Measurements from ENCODE around the gene MYOZ3. TPM values are rescaled to one million over a fixed set of nuclear protein-coding genes. Genes with fewer than 3 reads are reported as not detected.

MYOZ3 gene
- total RNA-seq, 6 donors from 2014 or later: 0.61 to 2.8 (median 0.89) TPM; not detected in 1

DNA sequence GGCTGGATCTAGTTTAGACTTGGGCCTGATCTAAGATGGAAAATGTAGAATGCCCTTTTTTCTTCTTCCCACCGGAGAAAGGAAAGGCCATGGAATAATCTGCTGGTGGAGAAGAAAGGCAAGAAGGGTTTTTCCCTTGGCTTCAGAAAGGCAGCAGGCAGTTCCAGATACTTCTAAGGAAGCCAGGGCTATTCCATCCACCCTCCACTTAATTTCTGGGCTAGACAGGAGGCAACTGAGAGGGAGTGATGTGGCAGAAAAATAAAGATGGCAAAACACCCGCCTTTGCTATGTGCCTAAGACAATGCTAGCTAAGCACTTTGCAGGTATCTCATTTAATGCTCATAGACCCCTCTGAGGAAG is 9.9 kb downstream of the MYOZ3 start:
- peaks cover 0 to 4% (median 0%) of the 10 kb centered on the region in 4 donors for H3K27me3 ChIP-seq
- ATAC-seq (ENCODE audit: low FRiP score in 2 of 2) (no peak), DNase-seq (no peak)
- no peaks in the 10 kb centered on the region for H3K36me3 ChIP-seq
- H3K27ac ChIP-seq: peak overlapping the region in 1 of 4 donors; percentile 22
- no peak overlapping the region for H3K4me3 ChIP-seq
- TF ChIP-seq POLR2A (IDR thresholded peaks at IDR 0.05) (no peak), POLR2AphosphoS5 (IDR thresholded peaks at IDR 0.05) (no peak), CTCF (IDR thresholded peaks at IDR 0.05) (no peak), EP300 (IDR thresholded peaks at IDR 0.05) (no peak)
- 47 to 53% methylated on average over 2 of the region's 2 CpGs for WGBS, 2 donors
- H3K9me3 ChIP-seq: no peaks in the 10 kb centered on the region
- H3K4me1 ChIP-seq: peaks cover 20 to 29% (median 23%) of the 10 kb centered on the region in 4 donors

- Histone ChIP-seq H3K27ac (peak overlapping the region in 3 of 4 donors; percentile 22 to 57 (median 37)), H3K36me3 (no peaks in the 10 kb centered on the region), H3K9me3 (no peaks in the 10 kb centered on the region), H3K4me3 (peak overlapping the region; percentile 11 to 59 (median 47)), H3K27me3 (peaks cover 0 to 4% (median 0%) of the 10 kb centered on the region in 4 donors), H3K4me1 (peaks cover 20 to 29% (median 23%) of the 10 kb centered on the region in 4 donors)
- 19 to 23% methylated on average over 7 to 19 of the region's 51 CpGs for WGBS, 2 donors
- DNase-seq: peak in 1 of 2 donors; percentile 88
- ATAC-seq (ENCODE audit: low FRiP score in 2 of 2): peak; percentile 27 to 35
- TF ChIP-seq CTCF (IDR thresholded peaks at IDR 0.05) (no peak), POLR2A (IDR thresholded peaks at IDR 0.05) (no peak), EP300 (IDR thresholded peaks at IDR 0.05) (no peak), POLR2AphosphoS5 (IDR thresholded peaks at IDR 0.05) (no peak)
Observed at GRCh38 chr5:150671509-150672236, 10.6 kb downstream of the MYOZ3 start.

DNA sequence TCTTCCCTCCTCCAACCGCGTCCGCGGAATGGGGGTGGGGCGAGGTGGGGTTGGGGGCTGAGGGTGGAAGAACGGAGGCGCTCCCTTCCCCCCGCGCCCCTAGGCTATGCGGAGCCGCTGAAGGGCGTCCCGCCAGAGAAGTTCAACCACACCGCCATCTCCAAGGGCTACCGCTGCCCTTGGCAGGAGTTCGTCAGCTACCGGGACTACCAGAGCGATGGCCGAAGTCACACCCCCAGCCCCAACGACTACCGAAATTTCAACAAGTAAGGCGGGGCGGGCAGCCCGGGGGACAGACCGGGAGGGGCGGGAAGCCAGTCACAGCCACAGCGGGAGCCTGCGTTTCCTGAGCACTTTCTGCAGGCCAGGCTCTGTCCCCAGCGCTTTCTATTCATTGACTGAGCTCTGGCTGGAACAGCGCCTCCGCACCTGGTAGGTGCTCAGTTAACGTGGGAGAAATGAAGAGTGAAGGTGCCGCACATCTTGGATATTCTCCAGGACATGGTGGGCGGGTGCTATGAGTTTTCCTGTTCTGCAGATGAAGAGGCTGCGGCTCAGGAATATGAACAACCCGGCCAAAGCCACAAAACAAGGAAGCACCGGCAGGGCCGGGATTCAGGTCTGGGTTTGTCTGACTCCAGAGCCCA is 11.3 kb downstream of the MYOZ3 start:
- H3K27me3 ChIP-seq: peaks cover 0 to 4% (median 0%) of the 10 kb centered on the region in 4 donors
- TF ChIP-seq POLR2AphosphoS5 (IDR thresholded peaks at IDR 0.05) (peak in 1 of 2 donors; percentile 9), POLR2A (IDR thresholded peaks at IDR 0.05) (no peak)
- no peaks in the 10 kb centered on the region for H3K36me3 ChIP-seq
- peak overlapping the region in 3 of 4 donors; percentile 22 to 57 (median 37) for H3K27ac ChIP-seq
- ATAC-seq (ENCODE audit: low FRiP score in 2 of 2) (peak; percentile 58 to 59), DNase-seq (peak; percentile 66 to 82)
- 2 to 14% methylated on average over 9 to 28 of the region's 38 CpGs for WGBS, 2 donors
- no peaks in the 10 kb centered on the region for H3K9me3 ChIP-seq
- H3K4me1 ChIP-seq: peaks cover 20 to 29% (median 23%) of the 10 kb centered on the region in 4 donors
- H3K4me3 ChIP-seq: peak overlapping the region; percentile 11 to 59 (median 47)

GRCh38 chr5:150672884-150673275 is 11.8 kb downstream of the MYOZ3 start:
- H3K4me3 ChIP-seq: peak overlapping the region in 3 of 4 donors; percentile 44 to 59 (median 50)
- H3K9me3 ChIP-seq: no peaks in the 10 kb centered on the region
- peaks cover 20 to 29% (median 23%) of the 10 kb centered on the region in 4 donors for H3K4me1 ChIP-seq
- H3K27me3 ChIP-seq: peaks cover 0 to 4% (median 0%) of the 10 kb centered on the region in 4 donors
- H3K36me3 ChIP-seq: no peaks in the 10 kb centered on the region
- TF ChIP-seq EP300 (IDR thresholded peaks at IDR 0.05): no peak
- TF ChIP-seq POLR2AphosphoS5 (IDR thresholded peaks at IDR 0.05): no peak
- no peak for TF ChIP-seq POLR2A (IDR thresholded peaks at IDR 0.05)
- TF ChIP-seq CTCF (IDR thresholded peaks at IDR 0.05): no peak
- DNase-seq (no peak), ATAC-seq (ENCODE audit: low FRiP score in 2 of 2) (no peak)
- 72 to 81% methylated on average over 7 of the region's 7 CpGs for WGBS, 2 donors
- H3K27ac ChIP-seq: no peak overlapping the region

GRCh38 chr5:150674341-150674821 is 13.3 kb downstream of the MYOZ3 start:
- Histone ChIP-seq H3K4me3 (no peak overlapping the region), H3K4me1 (peaks cover 20 to 29% (median 23%) of the 10 kb centered on the region in 4 donors), H3K27me3 (peaks cover 0 to 4% (median 0%) of the 10 kb centered on the region in 4 donors), H3K36me3 (no peaks in the 10 kb centered on the region), H3K27ac (peak overlapping the region in 2 of 4 donors; percentile 43 to 49), H3K9me3 (no peaks in the 10 kb centered on the region)
- TF ChIP-seq CTCF (IDR thresholded peaks at IDR 0.05) (no peak), POLR2A (IDR thresholded peaks at IDR 0.05) (no peak), POLR2AphosphoS5 (IDR thresholded peaks at IDR 0.05) (no peak), EP300 (IDR thresholded peaks at IDR 0.05) (no peak)
- DNase-seq (no peak), ATAC-seq (ENCODE audit: low FRiP score in 2 of 2) (peak in 1 of 2 donors; percentile 38)
- WGBS, 2 donors: 80 to 90% methylated on average over 4 of the region's 4 CpGs
